Cerebellar nuclear complex (tissue), 1 donor: ENCODE data around the gene LIPC.

Experiments used
- DNase-seq, 2 experiments: peaks; one replicate each; lab custom pipeline; 2025; lab: John Stamatoyannopoulos, UW

The LIPC gene

GRCh38 chr15:58475573-58476524 lies 44.1 kb downstream of the LIPC start:
- no peak for DNase-seq

- DNase-seq, result no peak
Measured at GRCh38 chr15:58476525-58477162, 44.9 kb downstream of the LIPC start.

- no peak for DNase-seq
Measured at GRCh38 chr15:58477170-58477569, 45.4 kb downstream of the LIPC start.

- no peak for DNase-seq
Measured at GRCh38 chr15:58478035-58478434, 46.2 kb downstream of the LIPC start.

- DNase-seq, result no peak
Measured at GRCh38 chr15:58478579-58478978, 46.8 kb downstream of the LIPC start.

- no peak for DNase-seq
Measured at GRCh38 chr15:58479941-58480340, 48.1 kb downstream of the LIPC start.

- no peak for DNase-seq
Measured at GRCh38 chr15:58483376-58483775, 51.6 kb downstream of the LIPC start.

GRCh38 chr15:58484791-58485600 lies 53.2 kb downstream of the LIPC start:
- no peak for DNase-seq

- no peak for DNase-seq
Measured at GRCh38 chr15:58486062-58486461, 54.3 kb downstream of the LIPC start.

GRCh38 chr15:58486564-58486963 lies 54.8 kb downstream of the LIPC start:
- DNase-seq, result no peak

- DNase-seq, result no peak
Measured at GRCh38 chr15:58487041-58487723, 55.4 kb downstream of the LIPC start.

- no peak for DNase-seq
Measured at GRCh38 chr15:58487724-58488120, 55.9 kb downstream of the LIPC start.

GRCh38 chr15:58489289-58490085 lies 57.7 kb downstream of the LIPC start:
- DNase-seq, result no peak

GRCh38 chr15:58490086-58490887 lies 58.5 kb downstream of the LIPC start:
- DNase-seq, result peak in 1 of 2 experiments; percentile 33

GRCh38 chr15:58490888-58491473 lies 59.2 kb downstream of the LIPC start:
- no peak for DNase-seq

GRCh38 chr15:58491499-58492202 lies 59.9 kb downstream of the LIPC start:
- DNase-seq, result no peak

- no peak for DNase-seq
Measured at GRCh38 chr15:58492661-58493397, 61.0 kb downstream of the LIPC start.

GRCh38 chr15:58494567-58494966 lies 62.8 kb downstream of the LIPC start:
- DNase-seq, result no peak
